Measurements from ENCODE around the gene SCML1.

DNA sequence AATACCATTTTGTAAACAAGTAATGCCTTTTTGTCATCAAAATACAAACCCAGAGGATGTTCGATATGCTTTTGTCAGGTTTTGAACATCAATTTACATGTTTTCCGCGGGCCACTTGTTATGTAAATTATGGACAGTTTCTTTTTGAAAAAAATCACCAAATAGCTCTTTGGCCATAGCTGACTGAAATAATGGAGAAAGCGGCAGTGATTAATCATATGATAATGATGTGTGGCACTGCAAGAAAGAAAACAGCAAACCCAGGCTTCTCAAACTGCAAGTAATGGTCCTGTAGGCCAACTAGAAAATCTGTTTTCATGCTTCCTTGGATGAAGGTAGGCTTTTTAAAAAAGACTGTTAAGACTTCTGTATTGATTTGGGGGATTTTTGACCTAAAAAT lies 15.6 kb upstream of the SCML1 start:
- no peak for TF ChIP-seq POLR2A (IDR thresholded peaks at IDR 0.05)
- TF ChIP-seq, protein P1, sequence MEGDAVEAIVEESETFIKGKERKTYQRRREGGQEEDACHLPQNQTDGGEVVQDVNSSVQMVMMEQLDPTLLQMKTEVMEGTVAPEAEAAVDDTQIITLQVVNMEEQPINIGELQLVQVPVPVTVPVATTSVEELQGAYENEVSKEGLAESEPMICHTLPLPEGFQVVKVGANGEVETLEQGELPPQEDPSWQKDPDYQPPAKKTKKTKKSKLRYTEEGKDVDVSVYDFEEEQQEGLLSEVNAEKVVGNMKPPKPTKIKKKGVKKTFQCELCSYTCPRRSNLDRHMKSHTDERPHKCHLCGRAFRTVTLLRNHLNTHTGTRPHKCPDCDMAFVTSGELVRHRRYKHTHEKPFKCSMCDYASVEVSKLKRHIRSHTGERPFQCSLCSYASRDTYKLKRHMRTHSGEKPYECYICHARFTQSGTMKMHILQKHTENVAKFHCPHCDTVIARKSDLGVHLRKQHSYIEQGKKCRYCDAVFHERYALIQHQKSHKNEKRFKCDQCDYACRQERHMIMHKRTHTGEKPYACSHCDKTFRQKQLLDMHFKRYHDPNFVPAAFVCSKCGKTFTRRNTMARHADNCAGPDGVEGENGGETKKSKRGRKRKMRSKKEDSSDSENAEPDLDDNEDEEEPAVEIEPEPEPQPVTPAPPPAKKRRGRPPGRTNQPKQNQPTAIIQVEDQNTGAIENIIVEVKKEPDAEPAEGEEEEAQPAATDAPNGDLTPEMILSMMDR (IDR thresholded peaks at IDR 0.05) = no peak
- no peak for TF ChIP-seq EP300 (IDR thresholded peaks at IDR 0.05)
